Stimulated activated CD8-positive, alpha-beta memory T cell treated with anti-CD3 and anti-CD28 coated beads, Interleukin-15, amount 100 ng/mL, for 1 hour (primary cell): ENCODE measurements around the gene CFAP97D2.
"Not testable (repeated sequence)": the region's sequence is repeated elsewhere in the genome, so short reads cannot be mapped to it uniquely, and the experiment has no call there.

Experiments
- DNase-seq: peaks from one replicate; pipeline ENCODE4 v3.0.0-alpha.2; 2020; ENCODE audit warnings: low read depth

Gene CFAP97D2

DNA sequence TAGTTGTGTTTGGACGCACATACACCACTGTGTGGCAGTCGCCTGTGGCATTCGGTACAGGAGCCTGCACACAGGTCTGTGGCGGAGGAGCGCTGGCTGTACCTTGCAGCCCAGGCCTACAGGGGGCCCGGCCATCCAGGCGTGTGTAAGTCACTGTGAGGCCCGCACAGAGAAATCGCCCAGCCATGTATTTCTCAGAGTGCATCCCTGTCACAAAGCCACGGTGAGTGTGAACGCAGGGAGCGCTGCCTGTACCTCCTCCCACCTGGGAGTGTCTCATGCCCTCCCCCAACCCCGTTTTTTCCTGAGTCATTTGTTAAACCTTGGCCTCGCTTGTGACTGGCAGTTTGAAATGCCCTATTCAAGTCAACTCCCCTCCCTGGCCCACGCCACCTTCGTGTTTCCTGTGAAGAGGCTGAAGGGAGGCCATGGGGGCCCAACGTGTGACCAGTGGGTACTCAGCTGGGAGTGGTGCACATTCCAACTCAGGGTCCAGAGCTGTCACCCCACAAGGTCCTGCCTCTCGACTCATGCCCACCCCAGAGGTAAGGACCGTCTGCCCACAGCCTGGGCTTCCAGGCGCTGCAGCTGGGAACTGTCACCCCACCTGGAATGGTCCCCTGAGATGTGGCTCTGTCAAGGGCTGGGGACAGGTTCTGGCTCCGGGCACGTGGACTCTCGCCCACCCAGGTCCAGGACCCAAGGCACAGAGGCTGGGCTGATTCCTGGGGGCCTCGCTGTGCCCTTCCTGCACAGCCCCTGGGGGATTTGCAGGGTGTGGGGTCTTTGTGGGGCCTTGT, 35.1 kb upstream of the CFAP97D2 start:
- no peak for DNase-seq

DNA sequence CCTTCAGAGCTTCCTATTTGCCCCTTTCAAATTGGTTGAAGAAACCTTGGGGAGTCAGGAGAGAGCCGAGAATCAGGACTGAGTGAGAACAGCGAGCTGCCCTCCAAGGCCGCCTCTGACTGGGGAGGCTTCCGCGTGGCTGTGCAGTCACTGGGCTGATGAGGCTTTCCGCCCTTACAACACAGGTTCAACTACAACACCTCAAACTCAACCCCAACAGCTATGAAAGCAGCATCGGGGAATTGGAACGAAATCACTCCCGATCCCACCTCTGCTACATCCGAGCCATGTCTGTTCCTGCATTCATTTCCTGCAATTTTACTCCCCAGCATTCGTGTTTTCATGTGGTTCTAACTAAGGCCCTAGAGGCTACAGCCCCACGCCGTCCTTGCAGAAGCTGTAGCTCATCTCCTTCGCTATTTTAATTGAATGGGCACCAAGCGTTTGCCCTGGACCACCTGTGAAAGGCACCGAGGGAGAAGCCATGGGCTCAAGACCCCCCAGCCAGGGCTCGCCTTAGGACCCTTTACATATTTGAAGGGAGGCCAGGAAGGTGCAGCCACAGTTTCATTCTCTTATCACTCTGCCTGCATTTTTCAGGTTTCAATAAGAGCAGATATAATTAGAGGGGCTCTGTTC, 34.3 kb upstream of the CFAP97D2 start:
- DNase-seq: no peak

DNA sequence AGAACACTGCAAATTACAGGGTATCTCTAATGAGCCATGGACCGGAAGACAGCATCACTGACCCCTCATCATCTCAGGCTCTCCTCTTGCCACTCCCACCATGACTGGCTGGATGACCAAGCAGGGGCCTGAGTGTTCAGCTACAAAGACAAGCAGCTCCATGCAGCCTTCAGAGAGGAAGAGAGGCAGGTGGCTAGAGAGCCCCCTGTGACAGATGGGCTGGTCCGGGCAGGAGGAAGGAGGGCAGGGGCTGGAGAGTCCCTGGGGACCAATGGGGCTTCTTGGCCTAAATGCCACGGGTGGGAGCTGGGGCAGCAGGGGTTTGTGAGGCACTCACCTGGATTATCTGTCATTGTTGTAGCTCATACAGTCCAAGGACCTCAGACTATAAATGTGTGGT, 33.8 kb upstream of the CFAP97D2 start:
- DNase-seq: no peak

DNA sequence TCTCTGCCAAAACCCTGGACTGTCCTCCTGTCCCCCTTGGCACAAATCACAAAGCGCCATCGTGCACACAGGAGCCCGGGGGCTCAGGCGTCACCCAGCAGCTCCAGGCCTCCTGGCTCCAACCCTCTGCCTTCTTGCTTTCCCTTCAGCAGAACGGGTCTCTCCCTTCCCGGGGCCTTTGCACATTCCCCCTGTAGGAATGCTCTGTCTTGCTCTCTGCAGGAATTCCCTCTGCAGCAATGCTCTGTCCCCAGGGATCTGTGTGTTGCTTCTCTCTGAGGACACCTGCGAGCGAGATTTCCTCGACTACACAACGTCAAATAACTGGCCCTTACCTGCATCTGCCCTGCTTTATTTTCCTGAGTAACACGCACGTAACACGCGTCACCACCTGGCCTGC, 33.3 kb upstream of the CFAP97D2 start:
- no peak for DNase-seq

DNA sequence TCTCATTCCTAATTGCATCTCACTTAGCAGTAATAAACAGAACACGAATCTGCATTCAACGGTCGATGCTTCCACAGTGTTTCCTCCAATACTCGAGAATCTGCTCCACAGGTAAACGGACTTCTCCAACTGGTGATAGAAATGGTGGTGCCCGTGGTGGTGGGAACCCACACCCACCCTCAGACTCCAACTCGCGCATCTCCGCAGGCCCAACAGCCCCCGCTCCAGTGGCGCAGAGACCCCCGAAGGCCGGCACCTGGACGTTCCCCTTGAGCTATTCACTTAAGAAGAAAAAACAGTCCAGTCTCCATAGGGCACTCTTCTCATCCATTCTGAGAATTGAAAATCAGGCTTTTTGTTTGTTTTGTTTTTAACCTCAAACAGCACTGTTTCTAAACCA, 32.9 kb upstream of the CFAP97D2 start:
- DNase-seq: no peak

DNA sequence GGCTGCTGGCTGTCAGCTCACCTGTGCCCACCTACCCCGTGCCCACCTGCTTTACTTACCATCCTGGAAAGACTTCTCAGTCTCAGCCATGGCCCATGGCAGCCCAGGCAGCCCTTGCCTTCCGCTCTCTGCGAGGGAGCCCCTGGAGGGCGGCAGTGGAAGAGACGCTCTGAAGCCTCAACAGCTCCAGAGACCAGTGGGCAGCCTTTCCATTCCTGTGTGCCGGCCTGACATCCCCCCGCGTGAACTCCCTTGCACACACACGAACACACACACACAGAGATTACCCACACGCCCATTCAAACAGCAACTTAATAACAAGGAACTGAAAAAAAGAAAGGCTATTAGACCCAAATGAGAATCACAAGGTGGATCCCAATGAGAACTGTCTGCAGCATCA, 32.4 kb upstream of the CFAP97D2 start:
- DNase-seq: no peak

DNA sequence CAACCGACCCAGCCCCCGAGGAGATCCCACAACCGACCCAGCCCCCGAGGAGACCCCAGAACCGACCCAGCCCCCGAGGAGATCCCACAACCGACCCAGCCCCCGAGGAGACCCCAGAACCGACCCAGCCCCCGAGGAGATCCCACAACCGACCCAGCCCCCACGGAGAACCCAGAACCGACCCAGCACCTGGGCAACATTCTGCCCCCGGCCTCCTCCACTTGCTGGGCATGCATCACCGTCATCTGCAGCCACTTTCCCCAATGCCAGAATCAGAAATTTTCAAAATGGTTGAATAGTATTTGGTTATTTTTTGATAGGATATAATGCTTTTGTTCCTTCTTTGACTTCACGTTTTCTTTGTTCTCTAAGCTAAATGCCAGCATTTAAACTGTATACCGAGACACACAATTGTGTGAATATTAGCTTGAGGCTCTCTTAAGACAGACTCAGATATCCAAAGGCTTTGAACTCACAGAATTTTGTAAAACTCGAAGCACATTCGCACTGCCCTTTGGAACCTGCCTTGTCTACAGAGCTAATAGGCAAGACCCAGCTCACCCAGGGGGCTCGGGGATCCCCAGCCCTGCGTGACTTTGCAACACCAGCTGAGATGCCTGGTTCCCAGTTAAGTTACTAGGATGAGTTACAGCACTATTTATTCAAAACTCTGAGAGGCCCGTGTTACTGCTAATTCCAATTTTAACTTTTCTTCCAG, 31.1 kb upstream of the CFAP97D2 start:
- DNase-seq: no peak

DNA sequence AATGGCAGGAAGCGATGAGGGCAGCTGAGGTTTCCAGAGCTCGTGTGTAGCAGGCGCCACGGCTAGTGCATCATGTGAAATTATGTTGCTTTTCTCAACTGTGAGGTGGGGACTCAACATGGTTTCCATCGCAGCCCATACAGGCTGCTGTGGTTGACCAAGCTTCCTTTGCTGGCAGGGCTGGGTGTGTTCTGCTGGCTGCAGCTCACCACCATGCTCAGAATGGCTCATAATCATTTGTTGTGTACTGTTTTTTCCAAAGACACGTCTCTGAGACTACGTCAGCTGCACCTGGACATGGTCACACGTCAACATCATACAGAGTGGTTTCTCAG, 30.6 kb upstream of the CFAP97D2 start:
- peak; percentile 65 for DNase-seq

DNA sequence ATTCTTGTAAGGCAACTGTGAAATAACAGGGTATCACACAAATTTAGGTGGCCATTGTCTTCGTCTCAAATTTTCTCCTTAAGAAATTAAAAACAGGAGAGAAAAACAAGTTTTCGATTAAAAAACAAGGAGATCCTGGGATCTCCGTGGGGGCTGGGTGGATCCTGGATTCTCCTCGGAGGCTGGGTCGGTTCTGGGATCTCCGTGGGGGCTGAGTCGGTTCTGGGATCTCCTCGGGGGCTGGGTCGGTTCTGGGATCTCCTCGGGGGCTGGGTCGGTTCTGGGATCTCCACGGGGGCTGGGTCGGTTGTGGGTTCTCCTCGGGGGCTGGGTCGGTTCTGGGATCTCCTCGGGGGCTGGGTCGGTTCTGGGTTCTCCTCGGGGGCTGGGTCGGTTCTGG, 30.2 kb upstream of the CFAP97D2 start:
- not testable (repeated sequence) for DNase-seq

DNA sequence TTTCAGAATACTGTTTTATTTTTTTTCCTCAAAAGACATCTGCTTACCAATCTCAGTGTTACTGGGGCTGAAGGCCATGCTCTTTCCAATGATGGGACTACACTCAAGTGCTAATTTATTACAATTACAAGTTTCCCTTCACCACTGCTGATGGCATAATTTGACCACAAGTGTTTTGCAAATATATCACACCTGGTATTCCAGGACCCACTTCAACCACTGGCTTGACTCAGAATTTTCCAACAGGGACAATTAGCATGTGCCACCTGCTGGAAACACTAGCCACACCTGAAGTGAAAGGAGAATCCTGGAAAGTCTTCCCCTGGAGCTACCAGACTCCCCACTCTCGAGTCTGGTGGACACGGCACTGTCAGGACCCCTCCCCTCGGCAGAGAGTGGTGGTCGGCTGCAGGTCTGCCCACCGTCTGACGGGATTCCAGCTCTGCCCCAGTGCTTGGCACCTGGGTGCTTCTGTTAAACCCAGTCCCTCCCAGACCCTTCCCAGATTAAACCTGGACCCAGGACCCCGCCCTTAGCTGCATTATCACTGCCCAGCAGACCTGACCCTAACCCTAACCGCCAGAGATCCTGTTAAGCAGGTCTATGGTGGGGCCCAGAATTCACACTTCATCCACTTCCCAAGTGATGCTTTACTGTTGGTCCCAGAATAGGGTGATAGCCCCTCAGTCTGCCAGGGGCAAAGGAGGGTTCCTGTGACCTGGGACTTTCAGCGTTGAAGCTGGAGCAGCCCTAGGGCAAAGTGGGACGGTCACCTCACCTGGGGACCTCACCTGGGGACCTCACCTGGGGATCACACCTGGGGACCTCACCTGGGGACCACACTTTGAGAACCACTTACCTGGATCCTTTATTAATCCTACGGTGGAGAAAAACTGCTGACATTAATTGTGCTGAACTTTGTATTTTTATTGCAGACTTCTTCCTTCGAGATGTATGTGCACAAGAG, 29.0 kb upstream of the CFAP97D2 start:
- DNase-seq: no peak

DNA sequence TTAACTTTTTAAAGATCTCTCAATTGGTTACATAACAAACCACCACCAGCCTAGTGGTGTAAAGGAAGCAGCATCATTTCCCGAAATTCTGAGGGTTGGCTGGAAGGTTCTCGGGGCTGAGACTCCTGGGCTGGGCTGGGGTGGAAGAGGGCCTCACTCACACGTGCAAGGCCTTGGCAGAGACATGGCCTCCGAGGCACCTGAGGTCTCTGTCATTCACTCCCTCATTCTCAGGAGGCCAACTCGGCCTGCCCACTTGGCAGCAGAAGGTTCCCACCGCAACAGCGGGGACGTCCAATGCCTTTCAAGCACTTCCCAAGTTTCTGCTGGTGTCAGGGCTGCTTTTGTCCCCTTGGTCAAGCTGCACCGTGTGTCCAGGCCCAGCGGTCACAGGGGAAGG, 28.0 kb upstream of the CFAP97D2 start:
- no peak for DNase-seq

DNA sequence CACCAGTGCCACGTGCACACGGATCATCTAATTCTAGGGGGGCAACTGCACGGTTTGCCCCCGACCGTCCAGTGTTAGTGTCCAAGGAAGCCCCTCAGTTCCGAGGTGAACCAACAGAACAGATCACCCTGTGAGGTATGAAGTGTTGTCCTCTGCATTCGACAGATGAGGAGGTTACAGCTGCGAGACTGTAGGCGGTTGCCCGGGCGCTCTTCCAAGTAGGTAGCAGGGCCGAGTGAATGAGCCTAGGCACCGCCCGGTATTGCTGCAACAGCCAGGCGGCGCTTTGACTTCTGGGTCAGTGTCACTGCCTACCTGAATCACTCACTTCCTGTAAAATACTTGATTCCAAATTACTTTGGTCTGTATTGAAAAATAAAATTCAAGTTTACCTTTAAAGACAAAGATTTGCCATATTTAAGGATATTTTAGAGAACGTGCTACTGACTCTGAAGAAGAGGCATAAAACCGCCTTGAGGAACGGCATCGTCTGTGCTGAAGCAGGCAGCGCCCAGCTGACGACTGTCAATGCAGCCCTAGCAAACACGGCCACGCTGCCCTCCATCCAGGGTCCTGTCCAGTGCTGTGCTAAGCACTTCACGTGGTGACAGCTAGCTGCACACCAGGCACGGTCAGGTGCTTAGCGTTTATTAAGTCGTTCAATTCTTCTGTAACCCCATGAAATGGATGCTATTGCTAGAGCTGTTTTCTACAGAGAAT, 27.3 kb upstream of the CFAP97D2 start:
- no peak for DNase-seq

DNA sequence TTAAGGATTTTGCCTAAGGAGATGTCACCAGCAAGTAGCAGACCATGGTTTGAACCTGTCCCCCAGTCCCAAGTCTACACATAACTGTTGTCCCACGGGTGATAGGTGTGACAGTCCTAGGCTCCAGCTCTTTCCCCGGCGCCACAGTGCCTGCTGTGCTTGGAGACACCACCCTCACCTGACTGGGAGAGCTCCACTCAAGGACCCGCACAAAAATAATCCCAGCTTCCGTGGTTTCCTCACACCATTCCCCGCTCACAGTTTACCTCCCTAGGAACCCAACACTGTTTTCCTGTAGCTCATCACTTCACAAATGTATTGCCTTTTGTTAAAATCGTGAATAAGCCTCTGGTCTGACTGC, 26.8 kb upstream of the CFAP97D2 start:
- no peak for DNase-seq

DNA sequence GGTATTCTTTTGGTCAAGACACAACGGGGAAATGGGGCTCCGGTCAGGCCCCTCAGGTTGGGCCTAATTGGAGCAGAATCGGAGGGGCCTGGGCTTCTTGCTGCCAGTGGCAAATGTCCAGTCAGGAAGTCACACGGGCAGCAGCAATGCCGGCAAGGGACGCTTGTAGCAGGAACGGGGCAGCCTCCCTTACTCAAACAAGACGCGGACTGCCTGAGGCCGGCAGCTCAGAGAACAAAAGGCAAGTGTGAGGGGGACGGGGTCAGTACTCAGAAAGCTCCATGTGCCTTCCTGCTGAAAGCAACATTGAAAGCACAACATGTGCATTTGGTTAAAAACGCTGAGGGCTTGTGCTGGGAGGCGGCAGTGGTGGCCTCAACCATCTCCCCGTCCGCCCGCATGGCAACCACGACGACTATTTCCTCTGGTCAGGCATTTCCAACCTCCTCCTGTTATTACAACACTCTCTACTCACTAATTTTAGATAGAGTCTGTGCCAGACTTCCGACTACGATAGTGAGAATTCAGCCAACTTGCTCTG, 26.2 kb upstream of the CFAP97D2 start:
- no peak for DNase-seq

DNA sequence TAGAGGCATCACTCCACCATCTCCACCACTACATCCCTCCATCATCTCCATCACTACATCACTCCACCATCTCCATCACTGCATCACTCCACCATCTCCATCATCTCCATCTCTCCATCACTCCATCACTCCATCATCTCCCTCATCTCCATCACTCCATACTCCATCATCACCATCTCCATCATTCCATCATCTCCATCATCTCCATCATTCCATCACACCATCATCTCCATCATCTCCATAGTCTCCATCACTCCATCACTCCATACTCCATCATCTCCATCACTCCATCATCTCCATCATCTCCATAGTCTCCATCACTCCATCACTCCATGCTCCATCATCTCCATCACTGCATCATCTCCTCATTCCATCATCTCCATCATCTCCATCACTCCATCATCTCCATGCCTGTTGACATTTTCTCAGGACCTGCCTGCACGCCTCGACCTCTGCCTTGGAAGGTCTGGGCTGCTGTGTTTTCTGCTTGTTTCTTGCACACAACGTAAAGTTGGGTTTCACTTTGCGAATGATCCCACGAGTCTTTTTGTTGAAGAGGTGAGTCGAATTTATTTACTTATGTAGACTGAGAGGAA, 25.5 kb upstream of the CFAP97D2 start:
- DNase-seq: no peak

DNA sequence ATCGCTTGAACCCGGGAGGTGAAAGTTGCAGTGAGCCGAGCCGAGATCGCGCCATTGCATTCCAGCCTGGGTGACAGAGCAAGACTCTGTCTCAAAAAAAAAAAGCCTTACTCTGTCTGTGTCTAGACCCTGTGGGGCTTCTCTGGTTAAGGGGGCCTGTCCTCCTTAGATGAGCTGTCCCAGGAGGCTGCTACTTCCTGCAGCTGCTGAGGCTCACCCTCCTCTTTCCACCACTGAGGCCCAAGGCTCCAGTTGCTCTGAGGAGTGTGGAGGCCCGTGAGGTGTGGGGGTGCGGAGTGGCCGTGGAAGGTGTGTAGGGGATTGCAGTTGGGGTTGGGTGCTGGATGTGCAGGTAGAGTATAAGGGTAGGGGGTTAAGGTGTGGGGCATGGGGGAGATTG, 24.6 kb upstream of the CFAP97D2 start:
- no peak for DNase-seq

DNA sequence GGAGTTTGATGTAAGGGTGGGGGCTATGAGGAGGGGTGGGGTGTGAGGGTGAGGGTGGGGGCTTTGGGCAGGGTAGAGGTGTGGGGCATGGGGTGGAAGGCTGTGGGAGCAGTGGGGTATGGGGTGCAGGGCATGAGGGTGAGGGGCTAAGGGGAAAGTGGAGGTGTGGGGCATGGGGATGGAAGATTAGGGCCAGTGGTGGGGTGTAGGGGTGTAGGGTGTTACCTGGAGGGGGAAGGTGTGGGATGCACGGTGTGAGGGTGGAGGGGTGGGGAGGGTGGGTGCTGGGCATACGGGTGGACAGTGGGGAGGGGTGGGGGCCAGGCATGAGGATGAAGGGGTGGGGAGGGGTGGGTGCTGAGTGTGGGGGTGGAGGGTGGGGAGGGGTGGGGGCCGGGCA, 23.7 kb upstream of the CFAP97D2 start:
- DNase-seq: no peak

DNA sequence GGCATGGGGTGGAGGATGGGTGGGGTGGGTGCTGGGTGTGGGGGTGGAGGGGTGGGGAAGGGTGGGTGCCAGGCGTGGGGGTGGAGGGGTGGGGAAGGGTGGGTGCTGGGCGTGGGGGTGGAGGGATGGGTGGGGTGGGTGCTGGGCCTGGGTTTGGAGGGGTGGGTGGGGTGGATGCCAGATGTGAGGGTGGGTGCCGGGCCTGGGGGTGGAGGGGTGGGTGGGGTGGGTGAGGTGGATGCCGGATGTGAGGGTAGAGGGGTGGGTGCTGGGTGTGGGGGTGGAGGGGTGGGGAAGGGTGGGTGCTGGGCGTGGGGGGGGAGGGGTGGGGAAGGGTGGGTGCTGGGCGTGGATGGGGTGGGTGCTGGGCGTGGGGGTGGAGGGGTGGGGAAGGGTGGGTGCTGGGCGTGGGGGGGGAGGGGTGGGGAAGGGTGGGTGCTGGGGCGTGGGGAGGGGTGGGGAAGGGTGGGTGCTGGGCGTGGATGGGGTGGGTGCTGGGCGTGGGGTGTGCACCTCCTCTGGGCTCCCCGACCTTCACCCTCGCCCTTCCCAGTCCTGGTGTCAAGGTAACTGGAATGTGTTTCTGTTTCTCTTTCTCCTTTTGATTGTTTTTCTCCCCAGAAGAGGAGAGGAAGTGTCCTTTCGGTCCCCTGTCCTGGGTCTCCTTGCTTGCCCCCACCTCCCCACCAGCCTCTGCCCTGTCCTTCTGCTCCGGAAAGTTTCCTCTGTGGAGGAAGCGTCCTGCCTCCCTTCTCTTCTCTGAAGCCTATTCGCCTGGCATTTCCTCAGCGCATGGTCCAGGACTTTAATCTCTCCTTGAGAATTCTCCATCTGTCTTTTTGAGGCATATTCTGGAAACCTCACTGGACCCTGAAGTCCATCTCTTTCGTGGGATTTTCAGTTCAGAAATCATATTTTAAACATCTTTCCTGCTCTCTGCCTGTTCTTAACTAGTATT, 22.9 kb upstream of the CFAP97D2 start:
- no peak for DNase-seq

DNA sequence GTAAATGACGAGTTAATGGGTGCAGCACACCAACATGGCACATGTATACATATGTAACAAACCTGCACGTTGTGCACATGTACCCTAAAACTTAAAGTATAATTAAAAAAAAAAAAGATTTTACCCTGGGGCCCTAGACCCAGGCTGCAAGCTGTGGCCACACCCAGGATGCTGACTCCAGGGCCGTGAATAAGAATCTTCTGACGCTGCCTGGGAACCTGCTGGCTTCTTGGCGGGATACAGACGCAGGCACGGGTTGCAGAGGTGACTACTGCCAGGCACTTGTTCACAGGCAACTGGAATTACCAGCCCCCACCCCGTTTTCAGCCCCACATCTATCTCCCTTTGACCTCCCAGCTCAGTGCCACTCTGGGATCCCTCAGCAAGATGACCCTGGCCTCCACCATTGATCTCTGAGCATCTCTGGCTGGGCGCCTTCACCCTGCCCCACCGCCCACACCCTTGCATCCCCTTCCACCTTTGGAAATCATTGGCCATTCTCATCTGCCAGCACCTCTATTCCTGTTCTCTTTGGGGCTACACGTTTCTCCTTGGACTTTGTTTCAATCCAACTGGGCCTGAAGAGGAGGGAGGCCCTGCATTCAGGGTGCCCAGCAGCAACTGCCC, 21.1 kb upstream of the CFAP97D2 start:
- DNase-seq: no peak
